Mononuclear cell (primary cell): ENCODE data around the gene WSCD1. TPM values are rescaled to one million over a fixed set of nuclear protein-coding genes. Genes with fewer than 3 reads are reported as not detected.

Experiments used
- H3K27me3 ChIP-seq: 2 replicates; pipeline ENCODE4 v1.6.0; 2011; ENCODE audit warnings: low read length, control low read depth; ENCODE audit not compliant: insufficient read depth
- H3K4me1 ChIP-seq: 2 replicates; pipeline ENCODE4 v1.5.1; 2011; ENCODE audit warnings: mild to moderate bottlenecking, low read length, control low read depth; ENCODE audit not compliant: insufficient read depth
- H3K4me3 ChIP-seq: 2 replicates; pipeline ENCODE4 v1.5.1; 2011; ENCODE audit warnings: mild to moderate bottlenecking, low read length, moderate library complexity
- H3K9me3 ChIP-seq: 2 replicates; pipeline ENCODE4 v1.5.1; 2011; ENCODE audit warnings: low read depth, mild to moderate bottlenecking, control low read depth, low read length
- total RNA-seq: library from RNA; depleted of rRNA; stranded (reverse); fragments of >200 nt; gene quantifications from one replicate; pipeline ENCODE4 v1.2.3, GENCODE V29; 2012

The WSCD1 gene
- total RNA-seq, 1 donor = 0.21 TPM

DNA sequence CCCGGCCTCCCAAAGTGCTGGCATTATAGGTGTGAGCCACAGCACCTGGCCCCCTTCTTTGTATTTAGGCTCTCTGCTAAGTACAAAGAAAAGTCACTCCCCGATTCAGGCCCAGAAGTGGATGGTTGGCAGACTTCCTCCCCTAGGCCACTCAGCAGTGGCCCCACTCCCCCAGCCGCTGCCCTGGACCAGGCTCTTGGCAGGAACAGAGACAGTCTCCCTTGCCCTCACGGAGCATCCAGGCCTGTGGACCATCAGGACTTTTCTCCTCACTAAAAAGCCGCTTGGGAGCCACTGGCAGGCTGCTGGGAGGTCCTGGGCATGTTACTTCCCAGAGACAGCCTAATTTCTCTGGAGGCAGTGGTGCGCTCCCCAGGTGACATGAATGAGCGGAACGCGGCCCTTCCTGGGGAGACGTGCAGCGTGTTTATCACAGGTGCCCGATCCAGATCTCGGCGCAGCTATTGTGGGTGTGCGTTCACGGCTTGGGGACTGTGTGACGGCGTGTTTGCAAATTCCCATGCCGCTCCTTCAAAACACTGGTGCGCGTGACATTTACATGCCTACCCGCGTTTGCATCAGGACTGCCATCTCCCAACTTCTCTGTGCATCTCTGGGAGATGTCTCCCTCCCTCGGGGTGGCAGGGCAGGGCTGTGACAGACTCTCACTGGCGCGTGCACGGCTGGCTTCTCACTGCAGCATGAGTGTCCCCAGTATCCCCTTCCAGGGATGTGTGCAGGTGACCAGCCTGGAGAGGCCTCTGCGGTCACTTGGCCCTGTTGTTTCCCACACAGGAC, 16.6 kb downstream of the WSCD1 start:
- Histone ChIP-seq H3K4me1 (no peaks in the 10 kb centered on the region), H3K4me3 (no peak overlapping the region), H3K27me3 (no peaks in the 10 kb centered on the region), H3K9me3 (no peaks in the 10 kb centered on the region)

GRCh38 chr17:6088141-6088540, 18.0 kb downstream of the WSCD1 start:
- H3K27me3 ChIP-seq = no peaks in the 10 kb centered on the region
- H3K9me3 ChIP-seq = no peaks in the 10 kb centered on the region
- no peaks in the 10 kb centered on the region for H3K4me1 ChIP-seq
- H3K4me3 ChIP-seq = no peak overlapping the region

DNA sequence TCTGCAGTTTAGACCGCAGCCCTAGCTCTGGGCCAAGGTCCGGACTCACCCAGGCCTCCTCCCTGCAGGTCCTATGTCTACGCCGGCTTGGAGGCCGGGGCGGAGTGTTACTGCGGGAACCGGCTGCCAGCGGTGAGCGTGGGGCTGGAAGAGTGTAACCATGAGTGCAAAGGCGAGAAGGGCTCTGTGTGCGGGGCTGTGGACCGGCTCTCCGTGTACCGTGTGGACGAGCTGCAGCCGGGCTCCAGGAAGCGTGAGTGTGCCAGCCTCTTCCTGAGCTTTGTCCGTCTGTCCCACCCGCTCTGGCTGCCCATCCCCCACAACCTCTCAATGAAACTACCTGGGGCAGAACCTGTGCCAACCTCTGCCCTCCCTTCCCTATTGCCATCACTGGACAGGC, 20.1 kb downstream of the WSCD1 start:
- Histone ChIP-seq H3K4me1 (no peaks in the 10 kb centered on the region), H3K9me3 (no peaks in the 10 kb centered on the region), H3K4me3 (no peak overlapping the region), H3K27me3 (no peaks in the 10 kb centered on the region)

DNA sequence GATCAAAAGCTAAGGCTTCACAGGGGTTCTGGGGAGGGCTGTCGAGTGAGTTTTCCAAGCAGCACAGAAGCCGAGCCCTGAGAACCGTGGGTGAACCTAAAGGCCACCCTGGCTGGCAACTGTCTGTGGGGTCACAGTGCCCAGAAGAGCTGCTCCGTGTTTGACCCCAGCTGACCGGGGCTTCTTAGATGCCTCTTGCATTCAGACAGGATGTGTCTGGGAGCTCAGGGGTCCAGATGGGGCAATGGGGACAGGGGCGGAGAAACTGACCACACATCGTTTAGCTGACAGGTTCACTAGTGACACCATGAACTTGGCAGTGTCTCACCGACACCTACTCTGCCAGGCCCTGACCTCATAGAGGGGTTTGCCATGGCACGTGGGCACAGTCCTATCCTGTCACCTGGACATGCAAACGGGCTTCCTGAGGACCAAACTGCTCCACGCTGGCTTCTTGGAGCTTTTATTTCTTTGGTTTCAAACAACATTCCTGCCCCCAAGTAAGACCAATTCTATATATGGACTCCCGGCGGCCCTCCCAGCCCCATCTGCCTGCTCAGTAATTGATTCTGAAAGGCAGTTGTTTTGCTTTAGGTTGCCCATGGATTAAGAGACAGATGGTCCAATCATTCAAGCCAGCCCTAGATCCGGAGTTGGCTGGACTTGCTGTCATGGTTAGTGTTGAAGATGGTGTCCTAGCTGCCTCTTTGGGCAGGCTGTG, 22.2 kb downstream of the WSCD1 start:
- H3K27me3 ChIP-seq = no peaks in the 10 kb centered on the region
- H3K4me3 ChIP-seq = no peak overlapping the region
- no peaks in the 10 kb centered on the region for H3K4me1 ChIP-seq
- H3K9me3 ChIP-seq = no peaks in the 10 kb centered on the region

DNA sequence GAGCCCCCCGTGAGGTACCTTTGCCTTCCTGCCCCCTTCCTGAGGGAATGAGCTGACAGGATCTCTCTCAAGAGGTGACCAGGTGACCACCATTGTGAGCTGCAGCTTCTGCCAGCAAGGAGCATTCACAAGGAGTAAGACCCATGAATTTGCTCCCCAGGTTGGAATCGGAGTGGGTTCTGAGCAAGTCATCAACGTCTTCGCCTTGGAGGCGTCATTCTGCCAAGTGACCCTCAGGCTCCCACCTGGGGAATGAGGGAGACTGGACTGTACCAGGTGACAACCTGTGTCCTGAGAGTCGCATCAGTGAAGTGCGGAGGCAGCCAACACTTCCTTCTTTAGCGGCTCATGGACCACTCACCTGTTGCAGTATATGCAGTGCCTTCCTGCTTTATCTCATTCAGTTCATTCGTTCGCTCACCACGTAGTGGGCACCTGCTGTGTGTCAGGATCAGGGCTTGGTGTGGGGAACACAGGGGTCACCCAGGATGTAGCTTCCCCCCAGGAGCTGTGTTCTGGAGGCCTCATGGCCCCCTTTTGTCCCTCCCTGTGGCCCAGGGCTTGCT, 22.8 kb downstream of the WSCD1 start:
- Histone ChIP-seq H3K9me3 (no peaks in the 10 kb centered on the region), H3K4me3 (no peak overlapping the region), H3K27me3 (no peaks in the 10 kb centered on the region), H3K4me1 (no peaks in the 10 kb centered on the region)

DNA sequence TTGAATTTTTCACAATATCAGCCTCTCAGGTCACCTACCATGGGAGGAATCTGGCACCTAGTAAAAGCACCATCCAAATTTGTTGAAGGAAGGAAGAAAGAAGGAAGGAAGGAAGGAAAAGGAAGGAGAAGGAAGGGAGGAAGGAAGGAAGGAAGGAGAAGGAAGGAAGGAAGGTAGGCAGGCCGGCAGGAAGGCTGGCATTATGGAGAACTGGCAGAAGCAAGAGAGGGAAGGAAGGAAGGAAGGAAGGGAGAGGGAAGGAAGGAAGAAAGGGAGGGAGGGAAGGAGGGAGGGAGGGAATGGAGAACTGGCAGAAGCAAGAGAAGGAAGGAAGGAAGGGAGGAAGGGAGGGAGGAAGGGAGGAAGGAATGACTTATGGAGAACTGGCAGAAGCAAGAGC, 24.3 kb downstream of the WSCD1 start:
- Histone ChIP-seq H3K4me3 (no peak overlapping the region), H3K27me3 (no peaks in the 10 kb centered on the region), H3K4me1 (no peaks in the 10 kb centered on the region), H3K9me3 (no peaks in the 10 kb centered on the region)

DNA sequence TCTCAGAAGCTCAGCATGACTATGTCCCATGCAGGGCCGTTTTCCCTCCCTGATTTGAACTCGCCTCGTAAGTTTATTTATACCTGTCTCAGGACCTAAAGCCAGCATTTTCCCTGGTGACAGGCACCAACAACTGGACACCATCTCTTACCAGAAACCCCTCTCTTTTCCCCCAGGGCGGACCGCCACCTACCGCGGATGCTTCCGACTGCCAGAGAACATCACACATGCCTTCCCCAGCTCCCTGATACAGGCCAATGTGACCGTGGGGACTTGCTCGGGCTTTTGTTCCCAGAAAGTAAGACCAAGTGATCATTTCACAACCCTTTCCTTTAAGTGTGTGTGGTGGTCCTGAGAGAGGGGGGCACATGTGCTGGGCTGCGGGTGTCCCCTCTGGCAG, 24.7 kb downstream of the WSCD1 start:
- Histone ChIP-seq H3K4me1 (no peaks in the 10 kb centered on the region), H3K4me3 (no peak overlapping the region), H3K9me3 (no peaks in the 10 kb centered on the region), H3K27me3 (no peaks in the 10 kb centered on the region)

DNA sequence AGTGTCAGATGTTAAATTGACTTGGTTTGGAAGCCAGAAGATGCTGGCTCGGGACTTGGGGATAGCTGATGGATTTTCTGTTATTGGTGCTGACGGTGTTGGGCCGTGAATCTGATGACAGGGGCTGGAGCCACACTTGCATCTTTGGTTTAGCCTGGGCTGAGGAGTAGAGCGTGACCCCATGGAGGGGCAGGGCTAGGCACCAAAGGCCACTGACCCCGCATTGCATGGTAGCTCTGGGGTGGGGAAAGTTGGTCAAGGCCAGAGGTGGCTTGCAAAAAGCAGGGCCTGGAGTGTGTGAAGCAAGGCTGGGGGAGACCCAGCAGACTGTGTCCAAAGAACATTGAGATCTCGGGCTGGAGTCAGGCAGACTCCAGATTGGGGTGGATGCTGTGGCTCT, 25.3 kb downstream of the WSCD1 start:
- Histone ChIP-seq H3K27me3 (no peaks in the 10 kb centered on the region), H3K4me3 (no peak overlapping the region), H3K4me1 (no peaks in the 10 kb centered on the region), H3K9me3 (no peaks in the 10 kb centered on the region)

- H3K4me1 ChIP-seq = no peaks in the 10 kb centered on the region
- H3K4me3 ChIP-seq = no peak overlapping the region
- no peaks in the 10 kb centered on the region for H3K9me3 ChIP-seq
- H3K27me3 ChIP-seq = no peaks in the 10 kb centered on the region
These were observed 26.2 kb downstream of the WSCD1 start for GRCh38 chr17:6096201-6097004.

GRCh38 chr17:6097005-6097279, 26.8 kb downstream of the WSCD1 start:
- no peaks in the 10 kb centered on the region for H3K27me3 ChIP-seq
- H3K9me3 ChIP-seq = no peaks in the 10 kb centered on the region
- H3K4me3 ChIP-seq = no peak overlapping the region
- H3K4me1 ChIP-seq = no peaks in the 10 kb centered on the region

GRCh38 chr17:6098050-6098822, 28.1 kb downstream of the WSCD1 start:
- Histone ChIP-seq H3K27me3 (no peaks in the 10 kb centered on the region), H3K9me3 (no peaks in the 10 kb centered on the region), H3K4me1 (no peaks in the 10 kb centered on the region), H3K4me3 (no peak overlapping the region)

DNA sequence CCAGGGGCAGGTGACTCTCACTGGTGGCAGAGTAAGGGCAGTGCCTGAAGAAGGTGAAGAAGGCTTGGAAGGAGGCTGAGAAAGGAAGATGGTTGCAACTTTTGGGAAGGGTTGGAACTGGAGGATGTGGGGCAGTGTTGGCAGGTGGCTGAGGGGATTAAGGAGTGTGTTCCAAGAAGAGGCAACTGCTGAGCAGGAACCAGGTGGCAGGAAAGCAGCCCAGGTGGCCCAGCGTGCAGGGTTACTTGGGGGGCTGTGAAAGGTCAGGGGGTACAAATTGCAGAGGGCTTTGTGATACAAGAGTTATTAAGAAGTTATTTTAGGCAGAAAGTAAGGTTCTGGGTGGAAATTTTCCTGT, 28.6 kb downstream of the WSCD1 start:
- Histone ChIP-seq H3K4me1 (no peaks in the 10 kb centered on the region), H3K27me3 (no peaks in the 10 kb centered on the region), H3K9me3 (no peaks in the 10 kb centered on the region), H3K4me3 (no peak overlapping the region)

GRCh38 chr17:6099492-6099891, 29.3 kb downstream of the WSCD1 start:
- H3K4me1 ChIP-seq = no peaks in the 10 kb centered on the region
- H3K27me3 ChIP-seq = no peaks in the 10 kb centered on the region
- H3K9me3 ChIP-seq = no peaks in the 10 kb centered on the region
- no peak overlapping the region for H3K4me3 ChIP-seq

- Histone ChIP-seq H3K4me3 (no peak overlapping the region), H3K9me3 (no peaks in the 10 kb centered on the region), H3K27me3 (no peaks in the 10 kb centered on the region), H3K4me1 (no peaks in the 10 kb centered on the region)
These were observed 30.0 kb downstream of the WSCD1 start for GRCh38 chr17:6100146-6100545.
